NCI-H128 (cell line): ENCODE data around the gene AQP12B.
"Not testable (repeated sequence)": the region's sequence is repeated elsewhere in the genome, so short reads cannot be mapped to it uniquely, and the experiment has no call there.

Source experiments
- DNase-seq: peaks from one replicate; lab custom pipeline; 2025; ENCODE audit not compliant: unreplicated experiment; lab: John Stamatoyannopoulos, UW

AQP12B gene, protein sequence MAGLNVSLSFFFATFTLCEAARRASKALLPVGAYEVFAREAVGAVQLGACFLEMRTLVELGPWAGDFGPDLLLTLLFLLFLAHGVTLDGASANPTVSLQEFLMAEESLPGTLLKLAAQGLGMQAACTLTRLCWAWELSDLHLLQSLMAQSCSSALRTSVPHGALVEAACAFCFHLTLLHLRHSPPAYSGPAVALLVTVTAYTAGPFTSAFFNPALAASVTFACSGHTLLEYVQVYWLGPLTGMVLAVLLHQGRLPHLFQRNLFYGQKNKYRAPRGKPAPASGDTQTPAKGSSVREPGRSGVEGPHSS

GRCh38 chr2:240682431-240683224 is at the start of gene AQP12B:
AQP12B (minus strand) TSS chr2:240682885; CDS start chr2:240682837, 48 bp downstream.
- DNase-seq: not testable (repeated sequence)

- DNase-seq: no peak
These were observed 49.5 kb upstream of the AQP12B start for GRCh38 chr2:240732184-240732583.

DNA sequence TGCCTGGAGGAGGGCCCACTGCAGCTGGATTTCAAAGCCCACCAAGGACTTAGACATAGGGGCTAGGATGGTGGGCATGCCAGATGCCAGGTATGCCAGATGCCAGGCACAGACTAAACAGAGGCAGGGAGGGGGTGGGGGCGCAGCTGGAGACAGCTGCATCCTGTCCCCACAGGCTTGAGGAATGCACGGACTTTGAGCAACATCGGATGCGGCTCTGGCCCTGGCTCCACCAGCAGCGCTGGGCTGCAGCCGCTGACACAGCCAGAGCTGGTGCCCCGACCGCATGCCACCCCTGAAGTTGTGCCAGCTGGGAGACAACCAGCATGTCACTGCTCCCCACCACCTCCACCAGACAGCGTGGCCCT is 48.5 kb upstream of the AQP12B start:
- DNase-seq: no peak

DNA sequence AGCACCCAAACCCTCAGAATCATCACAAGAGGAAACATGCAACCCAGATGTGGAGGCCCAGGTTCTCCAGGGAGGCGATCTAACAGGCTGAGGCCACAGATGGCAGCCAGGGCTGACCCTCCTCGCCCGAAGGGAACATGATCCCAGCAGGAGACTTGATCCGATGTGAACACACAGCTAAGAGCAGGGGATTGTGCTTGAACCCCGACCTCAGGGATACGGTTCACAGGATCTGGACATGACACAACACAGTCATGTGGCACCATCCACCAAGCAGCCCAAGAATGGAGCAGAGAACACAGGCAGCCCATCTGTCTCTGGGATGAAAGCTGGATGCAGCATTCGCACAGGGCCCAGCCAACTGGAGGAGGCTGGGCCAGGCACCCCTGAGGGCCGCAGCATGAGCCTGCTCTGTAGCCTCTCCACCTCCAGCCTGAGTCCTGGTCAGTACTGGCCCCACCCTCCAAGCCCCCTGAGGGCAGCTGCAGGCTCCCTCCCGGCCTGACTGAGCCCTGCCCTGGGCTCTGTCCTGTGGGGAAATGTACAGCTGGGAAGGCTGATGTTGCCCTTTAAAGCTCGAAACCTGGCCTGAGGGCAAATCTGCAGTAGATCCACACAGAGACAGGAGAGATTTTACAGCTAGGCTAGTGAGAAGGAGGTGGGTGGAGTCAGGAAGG is 48.0 kb upstream of the AQP12B start:
- DNase-seq: no peak

DNA sequence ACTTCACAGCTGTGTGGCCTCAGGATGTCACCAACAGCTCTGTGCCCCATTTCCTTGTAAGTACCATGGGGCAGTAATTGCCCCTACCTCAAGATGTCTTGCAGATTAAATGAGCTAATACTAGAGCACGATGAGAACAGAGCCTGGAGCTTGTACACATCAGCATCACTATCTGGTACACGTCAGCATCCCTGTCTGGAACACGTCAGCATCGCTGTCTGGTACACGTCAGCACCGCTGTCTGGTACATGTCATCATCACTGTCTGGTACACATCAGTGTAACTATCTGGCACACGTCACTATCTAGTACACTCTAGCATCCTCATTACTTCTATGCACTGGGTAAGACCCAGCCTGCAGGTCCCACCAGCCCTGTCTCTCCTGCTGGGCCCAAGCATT is 46.1 kb upstream of the AQP12B start:
- no peak for DNase-seq

DNA sequence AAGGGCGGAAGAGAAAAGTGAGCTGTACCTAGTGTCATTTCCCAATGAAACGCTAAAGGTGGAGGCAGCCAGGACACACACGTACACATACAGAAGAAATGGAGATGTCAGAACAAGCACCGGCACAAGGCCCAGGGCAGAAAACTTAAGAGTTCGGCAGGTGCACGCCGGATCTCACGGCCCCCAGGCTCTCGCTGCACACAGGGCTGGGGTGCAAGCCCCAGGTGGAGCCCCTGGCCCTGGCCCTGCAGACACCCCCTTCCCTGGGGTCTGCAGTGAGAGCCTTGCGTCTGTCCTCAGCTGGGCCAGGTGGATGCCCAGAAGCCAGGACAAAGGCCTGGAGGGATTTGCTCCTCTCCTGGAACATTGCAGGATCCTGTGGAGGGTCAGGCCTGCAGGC is 45.7 kb upstream of the AQP12B start:
- DNase-seq: no peak

DNA sequence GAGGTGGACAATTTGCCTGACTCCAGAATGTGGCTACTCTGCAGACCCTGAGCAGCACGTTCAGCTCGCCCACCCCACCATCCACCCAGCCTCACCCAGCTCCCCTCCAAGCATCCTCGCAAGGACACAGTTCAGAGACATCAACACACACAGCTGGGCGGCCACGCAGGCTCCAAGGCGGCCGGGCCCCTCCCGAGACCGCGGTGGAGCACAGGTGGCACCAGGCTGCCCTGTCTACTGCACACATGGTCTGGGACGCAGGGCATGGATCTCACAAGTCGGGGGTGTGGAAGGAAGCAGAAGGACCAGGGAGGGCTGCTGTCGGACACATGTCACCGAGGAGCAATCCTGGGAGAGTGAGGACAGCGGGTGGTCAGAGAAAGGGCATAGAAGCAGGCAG is 45.2 kb upstream of the AQP12B start:
- no peak for DNase-seq

DNA sequence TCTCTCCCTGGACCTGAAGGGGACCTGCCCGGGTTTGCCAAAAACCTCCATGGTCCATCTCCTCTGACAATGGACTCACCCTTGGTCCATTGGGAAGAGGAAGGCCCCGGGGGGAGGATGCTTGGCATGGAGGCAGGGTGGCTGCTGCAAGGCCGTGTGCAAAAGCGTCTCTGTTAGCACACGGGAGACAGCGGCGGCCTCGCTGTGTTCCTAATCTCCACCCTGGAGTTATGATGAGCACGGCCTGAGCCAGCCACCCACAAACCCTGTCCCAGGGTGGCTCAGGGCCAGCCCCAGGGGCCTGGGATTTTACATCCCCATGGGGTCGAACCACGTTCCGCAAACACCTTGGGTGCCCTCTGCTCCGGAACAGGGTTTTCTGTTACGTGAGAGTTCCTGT is 44.8 kb upstream of the AQP12B start:
- DNase-seq: no peak

- no peak for DNase-seq
These were observed 44.2 kb upstream of the AQP12B start for GRCh38 chr2:240726876-240727275.

- DNase-seq: no peak
These were observed 43.0 kb upstream of the AQP12B start for GRCh38 chr2:240725671-240726070.

- DNase-seq: no peak
These were observed 42.6 kb upstream of the AQP12B start for GRCh38 chr2:240725266-240725665.

DNA sequence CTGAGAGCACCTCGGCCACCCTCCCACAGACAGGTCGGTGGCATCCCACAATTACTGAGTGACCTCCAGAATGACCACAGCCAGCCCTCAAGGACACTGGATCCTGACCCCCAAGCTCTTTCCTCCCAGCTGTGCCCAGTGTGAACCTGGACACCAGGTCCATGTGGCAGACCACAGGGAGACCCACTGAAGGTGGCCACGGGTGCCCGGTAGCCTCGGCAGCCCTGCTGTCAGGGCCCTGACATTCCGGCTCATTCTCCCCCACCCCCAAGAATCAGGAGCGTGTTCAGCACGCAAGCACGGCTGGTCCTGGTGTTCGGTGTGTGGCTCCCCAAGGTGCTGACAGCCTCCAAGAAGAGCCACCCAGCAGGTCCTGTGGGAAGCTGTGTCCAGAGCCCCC is 41.7 kb upstream of the AQP12B start:
- DNase-seq: no peak

- DNase-seq: no peak
These were observed 41.2 kb upstream of the AQP12B start for GRCh38 chr2:240723851-240724250.

GRCh38 chr2:240722796-240723735 is 40.4 kb upstream of the AQP12B start:
- DNase-seq: no peak

GRCh38 chr2:240722376-240722775 is 39.7 kb upstream of the AQP12B start:
- DNase-seq: no peak

DNA sequence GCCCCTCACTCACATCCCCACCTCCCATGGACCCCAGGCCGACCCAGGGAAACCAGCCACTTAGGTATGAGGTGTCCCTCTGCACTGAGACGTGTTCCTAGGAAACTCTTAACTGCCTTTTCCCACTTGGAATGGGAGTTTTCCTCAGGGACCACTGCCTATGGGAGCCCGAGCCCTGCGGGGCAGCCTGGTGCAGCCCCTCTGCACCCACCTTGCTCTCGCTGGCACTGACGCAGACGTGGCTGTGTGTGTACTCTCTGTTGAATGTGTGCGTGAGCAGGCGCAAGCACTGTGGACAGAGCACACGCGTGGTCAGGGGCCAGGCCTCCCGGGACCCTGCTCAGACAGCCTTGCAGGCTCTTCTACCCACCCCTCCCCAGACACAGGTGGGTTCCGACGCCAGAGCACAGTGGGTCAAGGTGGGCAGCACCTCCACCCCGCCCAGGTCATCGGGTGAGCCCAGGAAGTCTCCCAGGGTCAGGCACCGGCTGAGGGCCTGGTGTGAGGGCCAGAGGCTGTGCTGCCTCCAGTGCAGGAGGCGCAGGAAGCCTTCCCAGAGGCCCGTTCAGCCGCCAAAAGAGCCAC is 39.0 kb upstream of the AQP12B start:
- no peak for DNase-seq

DNA sequence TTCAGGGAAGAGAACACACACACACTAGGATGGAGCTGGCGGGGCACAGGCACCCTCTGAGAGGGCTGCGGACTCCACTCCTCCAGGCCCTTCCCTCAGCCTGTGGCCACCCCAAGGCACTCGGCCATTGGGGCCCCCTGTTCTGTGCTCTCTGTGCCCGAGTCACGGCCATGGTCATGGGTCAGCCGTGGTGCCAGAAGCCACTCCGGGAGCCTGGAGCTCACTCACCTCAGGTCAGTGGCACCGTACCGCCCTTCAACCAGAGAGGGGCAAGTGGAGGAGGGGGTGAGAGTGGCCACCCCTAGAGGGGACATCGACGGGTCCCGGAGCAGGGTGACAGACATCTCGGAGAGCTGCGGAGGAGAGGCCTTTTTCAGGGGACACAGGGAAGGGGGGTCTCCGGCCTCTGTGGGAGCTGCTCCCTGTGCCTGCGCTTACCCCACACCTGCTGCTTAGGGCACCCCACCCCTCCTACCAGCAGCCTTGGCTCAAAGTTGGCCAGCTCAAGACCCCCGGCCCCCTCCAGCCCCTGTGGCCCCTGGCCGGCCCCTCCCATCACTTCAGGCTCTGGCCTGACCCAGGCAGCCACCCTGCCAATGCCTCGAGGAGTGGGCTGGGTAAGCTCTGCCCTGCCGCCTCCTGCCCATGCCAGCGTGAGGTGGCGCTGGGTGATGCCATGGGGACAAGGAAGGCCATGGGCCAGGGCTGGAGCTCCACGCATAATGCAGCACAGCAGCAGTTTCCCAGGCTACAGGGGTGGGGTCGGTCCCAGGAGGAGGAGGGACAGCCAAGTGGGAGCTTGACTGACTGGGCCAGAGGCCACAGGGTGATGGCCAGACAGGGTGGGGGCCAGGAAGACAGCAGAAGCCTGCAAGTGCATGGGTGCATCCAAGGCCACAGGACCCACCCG is 38.3 kb upstream of the AQP12B start:
- DNase-seq: no peak

GRCh38 chr2:240719676-240720545 is 37.2 kb upstream of the AQP12B start:
- DNase-seq: no peak
